NCI-H748 treated with DMSO at 0.1 percent for 48 hours (cell line): ENCODE data around the gene BPI.
"Not testable (repeated sequence)": the region's sequence is repeated elsewhere in the genome, so short reads cannot be mapped to it uniquely, and the experiment has no call there.

Experiments used
- DNase-seq: peaks from one replicate; lab custom pipeline; 2025; lab: John Stamatoyannopoulos, UW

Gene BPI

GRCh38 chr20:38363004-38363747 lies 59.2 kb downstream of the BPI start:
- DNase-seq: no peak

- DNase-seq: no peak
Measured at GRCh38 chr20:38369389-38369788, 65.4 kb downstream of the BPI start.

GRCh38 chr20:38372806-38373205 lies 68.8 kb downstream of the BPI start:
- DNase-seq: no peak

GRCh38 chr20:38373231-38373867 lies 69.4 kb downstream of the BPI start:
- no peak for DNase-seq

GRCh38 chr20:38373898-38374297 lies 69.9 kb downstream of the BPI start:
- no peak for DNase-seq

- no peak for DNase-seq
Measured at GRCh38 chr20:38377039-38377685, 73.2 kb downstream of the BPI start.

- not testable (repeated sequence) for DNase-seq
Measured at GRCh38 chr20:38377838-38378237, 73.9 kb downstream of the BPI start.

- DNase-seq: no peak
Measured at GRCh38 chr20:38383147-38383546, 79.2 kb downstream of the BPI start.

- no peak for DNase-seq
Measured at GRCh38 chr20:38386004-38386403, 82.0 kb downstream of the BPI start.

- no peak for DNase-seq
Measured at GRCh38 chr20:38386851-38387250, 82.9 kb downstream of the BPI start.
